Left ventricle myocardium inferior (tissue), 1 donor: ENCODE results near the gene EVA1C. TPM values are rescaled to one million over a fixed set of nuclear protein-coding genes. Genes with fewer than 3 reads are reported as not detected.
"Not testable (repeated sequence)": the region's sequence is repeated elsewhere in the genome, so short reads cannot be mapped to it uniquely, and the experiment has no call there.

ENCODE experiments used
- DNase-seq: peaks from one replicate; pipeline ENCODE4 v3.0.0-alpha.2; 2020
- H3K27ac ChIP-seq: fragments of 200-600 bp; replicated peaks from 2 replicates; pipeline ENCODE4 v1.8.0; 2021
- H3K27me3 ChIP-seq: fragments of 200-600 bp; 2 replicates; pipeline ENCODE4 v1.8.0; 2021; ENCODE audit warnings: low read depth
- H3K36me3 ChIP-seq: fragments of 200-600 bp; 2 replicates; pipeline ENCODE4 v1.8.0; 2021
- H3K4me1 ChIP-seq: fragments of 200-600 bp; 2 replicates; pipeline ENCODE4 v1.8.0; 2021
- H3K4me3 ChIP-seq: fragments of 200-600 bp; 2 replicates; pipeline ENCODE4 v1.8.0; 2021; ENCODE audit warnings: mild to moderate bottlenecking, moderate library complexity
- H3K9me3 ChIP-seq: fragments of 200-600 bp; replicated peaks from 2 replicates; pipeline ENCODE4 v1.8.0; 2021
- CTCF ChIP-seq: fragments of 200-600 bp; IDR thresholded peaks from 2 replicates; pipeline ENCODE4 v1.8.0; 2021; ENCODE audit warnings: antibody characterized with exemption, mild to moderate bottlenecking, borderline replicate concordance
- intact Hi-C: fragments of 100-400 bp; cut with micrococcal nuclease; formaldehyde crosslinking; loops from one replicate; pipeline ENCODE4 v1.11.0; 2022
- total RNA-seq: library from RNA; stranded (reverse); fragmentation: NEBNext Ultra II Directional; extraction: Animal tissue kit (Norgen Biotek cat#: 25700); gene quantifications from one replicate; pipeline ENCODE4 v1.2.1, GENCODE V29; 2021
- donor health status: DM: no; HTN: yes; CAD: no; lungs with severe emphysema.

Gene EVA1C
- total RNA-seq, 1 donor from 2014 or later = 13.9 TPM

DNA sequence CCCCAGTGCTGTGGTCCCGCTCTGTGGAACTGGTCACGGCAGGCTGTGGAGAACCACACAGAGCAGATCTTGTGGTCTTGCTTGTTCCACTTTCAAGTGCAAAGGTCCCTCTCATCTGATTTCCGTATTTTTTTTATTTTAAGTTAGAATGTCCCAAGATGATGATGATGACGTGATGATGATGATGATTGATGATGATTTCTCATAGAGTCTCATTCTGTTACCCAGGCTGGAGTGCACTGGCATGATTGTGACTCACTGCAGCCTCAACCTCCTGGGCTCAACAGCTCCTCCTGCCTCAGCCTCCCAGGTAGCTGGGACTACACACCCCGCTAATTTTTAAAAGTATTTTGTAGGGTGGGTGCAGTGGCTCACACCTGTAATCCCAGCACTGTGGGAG, 12.2 kb downstream of the EVA1C start:
- H3K9me3 ChIP-seq = peaks cover 14% of the 10 kb centered on the region
- intact Hi-C loops = no loop called here
- H3K4me3 ChIP-seq = no peak overlapping the region
- H3K27ac ChIP-seq = no peak overlapping the region
- DNase-seq = no peak
- no peak for TF ChIP-seq CTCF
- peaks cover 12% of the 10 kb centered on the region for H3K36me3 ChIP-seq
- H3K27me3 ChIP-seq = no peaks in the 10 kb centered on the region
- peaks cover 62% of the 10 kb centered on the region for H3K4me1 ChIP-seq

DNA sequence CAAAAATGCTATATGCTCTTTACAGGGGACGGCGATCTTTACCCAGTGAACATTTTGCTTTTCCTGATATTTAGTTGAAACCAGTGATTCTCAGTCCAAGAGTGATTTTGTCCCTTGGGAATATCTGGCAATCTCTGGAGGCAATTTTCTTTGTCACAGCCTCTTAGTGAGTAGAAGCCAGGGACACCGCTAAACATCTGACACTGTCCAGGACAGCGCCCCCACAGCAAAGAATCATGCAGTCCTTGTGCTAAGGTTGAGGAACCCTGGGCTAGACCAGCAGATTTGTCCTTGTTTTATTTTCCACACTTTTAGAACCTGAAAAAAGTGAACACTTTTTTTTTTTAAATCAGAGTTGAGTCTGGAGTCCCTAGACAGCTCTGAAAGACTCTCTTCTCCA, 13.1 kb downstream of the EVA1C start:
- Histone ChIP-seq H3K27me3 (no peaks in the 10 kb centered on the region), H3K4me1 (peaks cover 52% of the 10 kb centered on the region), H3K9me3 (peaks cover 14% of the 10 kb centered on the region), H3K36me3 (peaks cover 12% of the 10 kb centered on the region), H3K4me3 (no peak overlapping the region), H3K27ac (peak overlapping the region; percentile 21)
- intact Hi-C loops = no loop called here
- no peak for DNase-seq
- TF ChIP-seq CTCF = no peak

DNA sequence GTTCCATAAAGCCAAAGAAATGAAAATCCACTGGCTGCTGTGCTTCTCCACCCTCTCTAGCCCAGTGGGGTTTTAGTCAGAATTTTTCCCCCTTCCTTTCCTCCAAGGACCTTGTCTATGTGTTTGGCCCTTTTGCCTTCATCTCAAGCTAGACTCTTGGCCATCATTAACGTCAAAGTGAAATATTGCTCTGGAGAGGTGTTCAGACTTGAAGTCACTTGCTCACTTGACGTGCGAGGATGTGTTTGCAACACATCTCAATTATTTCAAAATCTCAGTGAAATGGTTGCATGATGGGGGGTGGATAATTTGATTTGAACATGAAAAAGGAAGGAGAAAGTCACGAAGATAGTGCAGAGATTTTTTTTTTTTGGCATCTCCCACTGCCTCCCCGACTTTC, 13.6 kb downstream of the EVA1C start:
- DNase-seq = no peak
- H3K27ac ChIP-seq = peak overlapping the region; percentile 55
- intact Hi-C loops = no loop called here

GRCh38 chr21:32426592-32427051, 14.1 kb downstream of the EVA1C start:
- no peak for DNase-seq
- intact Hi-C loops = no loop called here
- Histone ChIP-seq H3K27me3 (no peaks in the 10 kb centered on the region), H3K27ac (peak overlapping the region; percentile 55), H3K36me3 (peaks cover 12% of the 10 kb centered on the region), H3K4me3 (no peak overlapping the region), H3K4me1 (peaks cover 52% of the 10 kb centered on the region), H3K9me3 (peaks cover 10% of the 10 kb centered on the region)
- TF ChIP-seq CTCF = no peak

More for the DNA sequence above, 13.6 kb downstream of the EVA1C start:
- H3K9me3 ChIP-seq = peaks cover 14% of the 10 kb centered on the region
- TF ChIP-seq CTCF = no peak
- H3K36me3 ChIP-seq = peaks cover 13% of the 10 kb centered on the region
- no peaks in the 10 kb centered on the region for H3K27me3 ChIP-seq
- no peak overlapping the region for H3K4me3 ChIP-seq
- H3K4me1 ChIP-seq = peaks cover 52% of the 10 kb centered on the region

- TF ChIP-seq CTCF = no peak
- peaks cover 60% of the 10 kb centered on the region for H3K4me1 ChIP-seq
- H3K36me3 ChIP-seq = peaks cover 4% of the 10 kb centered on the region
- intact Hi-C loops = no loop called here
- no peak for DNase-seq
- no peaks in the 10 kb centered on the region for H3K9me3 ChIP-seq
- peak overlapping the region; percentile 55 for H3K27ac ChIP-seq
- no peak overlapping the region for H3K4me3 ChIP-seq
- H3K27me3 ChIP-seq = no peaks in the 10 kb centered on the region
Measured at GRCh38 chr21:32427958-32428623, 15.6 kb downstream of the EVA1C start.

DNA sequence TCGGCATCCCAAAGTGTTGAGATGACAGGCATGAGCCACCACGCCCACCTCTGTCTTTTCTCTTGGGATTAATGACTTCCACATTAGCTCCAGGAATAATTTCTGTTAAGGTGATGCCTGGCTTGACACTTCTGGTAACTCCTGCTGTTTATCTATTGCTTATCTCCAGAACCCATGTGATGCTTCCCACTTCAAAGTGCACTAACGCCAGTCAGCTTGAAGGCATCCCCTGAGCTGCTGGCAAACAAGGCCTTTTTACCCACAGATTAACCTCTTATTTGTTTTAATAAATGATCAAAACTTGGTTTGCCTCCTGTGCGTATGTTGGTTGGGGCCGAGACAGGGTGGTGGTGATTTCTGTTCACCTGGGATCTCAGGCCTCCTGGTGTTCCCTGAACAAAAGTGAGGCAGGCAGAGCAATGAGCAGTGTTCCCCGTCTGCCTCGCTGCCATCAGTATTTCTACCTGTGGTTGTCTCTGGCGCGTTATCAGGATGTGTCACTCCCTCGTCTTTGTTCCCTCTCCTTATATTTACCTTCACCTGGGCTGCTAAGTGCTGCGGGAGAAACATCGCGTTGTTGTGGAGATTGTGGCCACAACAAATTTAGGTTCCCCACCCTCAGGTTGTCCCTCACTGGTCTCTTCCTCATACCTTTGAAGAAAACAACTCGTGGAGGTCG, 20.6 kb downstream of the EVA1C start:
- H3K4me3 ChIP-seq, intact Hi-C loops, H3K27ac ChIP-seq, H3K9me3 ChIP-seq, H3K27me3 ChIP-seq, DNase-seq, H3K36me3 ChIP-seq: not testable (repeated sequence)
- peaks cover 57% of the 10 kb centered on the region for H3K4me1 ChIP-seq
